Liver (tissue), 9 donors: ENCODE results near the gene CCND1. TPM values are rescaled to one million over a fixed set of nuclear protein-coding genes. Genes with fewer than 3 reads are reported as not detected.

Source experiments
- DNase-seq: peaks from one replicate; pipeline ENCODE4 v3.0.0-alpha.2; 2017; ENCODE audit warnings: low spot score
- H3K27ac ChIP-seq, 2 donors: one replicate each; pipeline ENCODE4 v1.7.0; 2013; ENCODE audit warnings: inconsistent platforms in 2 of 2, low read length in 2 of 2, control low read depth in 1 of 2, low read depth in 1 of 2, mild to moderate bottlenecking in 1 of 2
- H3K27me3 ChIP-seq, 4 donors: one replicate each; pipeline versions ENCODE4 v1.6.1 to v1.7.0; 2013; ENCODE audit warnings: low read length in 3 of 4, inconsistent platforms in 1 of 4, mild to moderate bottlenecking in 1 of 4, moderate library complexity in 1 of 4; ENCODE audit not compliant: control insufficient read depth in 4 of 4, insufficient read depth in 4 of 4
- H3K36me3 ChIP-seq, 4 donors: one replicate each; pipeline versions ENCODE4 v1.6.1 to v1.7.0; 2013; ENCODE audit warnings: low read length in 3 of 4, mild to moderate bottlenecking in 3 of 4, low read depth in 1 of 4, moderate library complexity in 1 of 4; ENCODE audit not compliant: control insufficient read depth in 4 of 4, insufficient read depth in 3 of 4
- H3K4me1 ChIP-seq, 4 donors: one replicate each; pipeline versions ENCODE4 v1.6.1 to v1.7.0; 2013; ENCODE audit warnings: low read length in 3 of 4, mild to moderate bottlenecking in 3 of 4, moderate library complexity in 1 of 4; ENCODE audit not compliant: control insufficient read depth in 4 of 4, insufficient read depth in 4 of 4
- H3K4me3 ChIP-seq, 3 donors: one replicate each; pipeline versions ENCODE4 v1.6.1 to v1.7.0; 2013; ENCODE audit warnings: low read length in 3 of 3, control low read depth in 1 of 3, low read depth in 1 of 3, mild to moderate bottlenecking in 1 of 3
- H3K9ac ChIP-seq, 2 donors: one replicate each; pipeline ENCODE4 v1.7.0; 2013; ENCODE audit warnings: low read length in 2 of 2, mild to moderate bottlenecking in 2 of 2, moderate library complexity in 2 of 2, control low read depth in 1 of 2, low read depth in 1 of 2
- H3K9me3 ChIP-seq, 4 donors: one replicate each; pipeline versions ENCODE4 v1.6.1 to v1.7.0; 2013; ENCODE audit warnings: low read length in 3 of 4; ENCODE audit not compliant: control insufficient read depth in 4 of 4
- ATF3 ChIP-seq: IDR thresholded peaks from 2 replicates; pipeline ENCODE4 v1.6.1; 2016; ENCODE audit warnings: antibody characterized with exemption
- CTCF ChIP-seq: fragments of 150-350 bp; IDR thresholded peaks from 2 replicates; pipeline ENCODE4 v1.5.1; 2017; ENCODE audit warnings: improper control_type of control experiment, low read depth, low read length; ENCODE audit not compliant: missing input control
- EGR1 ChIP-seq, 2 donors: IDR thresholded peaks; 2 replicates each; pipeline ENCODE4 v1.6.1; 2016 to 2018; ENCODE audit warnings: antibody characterized with exemption in 2 of 2, low read depth in 2 of 2
- FOXA1 ChIP-seq: IDR thresholded peaks from 2 replicates; pipeline ENCODE4 v1.6.1; 2016; ENCODE audit warnings: antibody characterized with exemption
- FOXA2 ChIP-seq: IDR thresholded peaks from 2 replicates; pipeline ENCODE4 v1.6.1; 2016; ENCODE audit warnings: antibody characterized with exemption
- GABPA ChIP-seq, 2 donors: IDR thresholded peaks in 1 of 2; conservative IDR thresholded peaks in 1 of 2; 2 replicates each; pipeline ENCODE4 v1.6.1; 2016; ENCODE audit warnings: antibody characterized with exemption in 2 of 2, mild to moderate bottlenecking in 1 of 2, moderate library complexity in 1 of 2
- HNF4A ChIP-seq, 2 donors: conservative IDR thresholded peaks; 2 replicates each; pipeline ENCODE4 v1.6.1; 2016; ENCODE audit warnings: antibody characterized with exemption in 2 of 2, mild to moderate bottlenecking in 2 of 2
- HNF4G ChIP-seq: IDR thresholded peaks from 2 replicates; pipeline ENCODE4 v1.6.1; 2016; ENCODE audit warnings: antibody characterized with exemption
- JUND ChIP-seq, 2 donors: IDR thresholded peaks; 2 replicates each; pipeline ENCODE4 v1.6.1; 2016; ENCODE audit warnings: antibody characterized with exemption in 2 of 2
- MAX ChIP-seq: IDR thresholded peaks from 2 replicates; pipeline ENCODE4 v1.6.1; 2016; ENCODE audit warnings: antibody characterized with exemption
- NR2F2 ChIP-seq: IDR thresholded peaks from 2 replicates; pipeline ENCODE4 v1.6.1; 2016; ENCODE audit warnings: antibody characterized with exemption
- RAD21 ChIP-seq, 2 donors: IDR thresholded peaks; 2 replicates each; pipeline ENCODE4 v1.6.1; 2016; ENCODE audit warnings: antibody characterized with exemption in 2 of 2, mild to moderate bottlenecking in 2 of 2
- REST ChIP-seq: IDR thresholded peaks from 2 replicates; pipeline ENCODE4 v1.6.1; 2016; ENCODE audit warnings: antibody characterized with exemption, mild to moderate bottlenecking
- RXRA ChIP-seq, 2 donors: IDR thresholded peaks; 2 replicates each; pipeline ENCODE4 v1.6.1; 2017 to 2018; ENCODE audit warnings: antibody characterized with exemption in 2 of 2, mild to moderate bottlenecking in 1 of 2
- SP1 ChIP-seq: IDR thresholded peaks from 2 replicates; pipeline ENCODE4 v1.6.1; 2018; ENCODE audit warnings: antibody characterized with exemption, mild to moderate bottlenecking
- TAF1 ChIP-seq: conservative IDR thresholded peaks from 2 replicates; pipeline ENCODE4 v1.6.1; 2016; ENCODE audit warnings: antibody characterized with exemption, mild to moderate bottlenecking
- YY1 ChIP-seq: IDR thresholded peaks from 2 replicates; pipeline ENCODE4 v1.6.1; 2016; ENCODE audit warnings: antibody characterized with exemption, mild to moderate bottlenecking
- ZBTB33 ChIP-seq: IDR thresholded peaks from 2 replicates; pipeline ENCODE4 v1.6.1; 2016; ENCODE audit warnings: antibody characterized with exemption
- WGBS: extraction: QIAGEN DNeasy Blood & Tissue Kit; methylation state at CpG from one replicate; pipeline ENCODE4 v1.1.7; 2013; 5-methylcytosine and 5-hydroxymethylcytosine counted together
- polyA plus RNA-seq, 2 donors: library from polyadenylated mRNA; stranded (reverse) in 1 of 2; unstranded in 1 of 2; fragments of 200-250 nt in 1 of 2; fragments of >200 nt in 1 of 2; fragmentation: Nextera tagmentation in 1 of 2; extraction: Ambion mirVana in 1 of 2; gene quantifications; one replicate each; pipeline versions ENCODE4 v1.2.1 to v1.2.3, GENCODE V29; 2013 to 2015
- total RNA-seq, 2 donors: library from RNA; depleted of rRNA; stranded (reverse); fragments of >200 nt; gene quantifications; one replicate each; pipeline ENCODE4 v1.2.3, GENCODE V29; 2014
- donor health status: healthy.
- donor health status: healthy.
- donor health status: healthy.
- donor health status: healthy.
- donor health status: healthy.

Gene CCND1
- total and polyA plus RNA-seq, 4 donors = 28.9 to 100 (median 53.3) TPM

GRCh38 chr11:69680688-69681087 is 39.7 kb downstream of the CCND1 start:
- 94% methylated on average over 5 of the region's 5 CpGs for WGBS
- no peak for TF ChIP-seq JUND (IDR thresholded peaks at IDR 0.05)
- no peak for TF ChIP-seq NR2F2
- TF ChIP-seq FOXA1 = no peak
- no peak for TF ChIP-seq REST
- no peak for TF ChIP-seq TAF1
- TF ChIP-seq FOXA2 = no peak
- no peak for TF ChIP-seq HNF4G
- TF ChIP-seq HNF4A (conservative IDR thresholded peaks at IDR 0.05) = no peak
- TF ChIP-seq GABPA (IDR thresholded peaks at IDR 0.05 in 1 of 2, conservative IDR thresholded peaks at IDR 0.05 in 1 of 2) = no peak
- no peak for TF ChIP-seq ATF3
- no peak for TF ChIP-seq EGR1 (IDR thresholded peaks at IDR 0.05; ENCODE audit: low read depth in 2 of 2)
- no peak for TF ChIP-seq CTCF
- TF ChIP-seq RAD21 (IDR thresholded peaks at IDR 0.05) = no peak
- no peak for TF ChIP-seq SP1
- H3K9ac ChIP-seq = no peak overlapping the region
- H3K36me3 ChIP-seq = no peaks in the 10 kb centered on the region
- no peak overlapping the region for H3K4me3 ChIP-seq
- no peak overlapping the region for H3K27ac ChIP-seq
- H3K9me3 ChIP-seq = no peaks in the 10 kb centered on the region
- no peaks in the 10 kb centered on the region for H3K27me3 ChIP-seq
- DNase-seq = no peak
- H3K4me1 ChIP-seq = peaks cover 0 to 2% (median 0%) of the 10 kb centered on the region in 4 donors

- no peaks in the 10 kb centered on the region for H3K27me3 ChIP-seq
- no peak for DNase-seq
- no peak overlapping the region for H3K9ac ChIP-seq
- no peak overlapping the region for H3K27ac ChIP-seq
- no peak for TF ChIP-seq YY1
- TF ChIP-seq JUND (IDR thresholded peaks at IDR 0.05) = no peak
- no peak for TF ChIP-seq ZBTB33
- TF ChIP-seq RAD21 (IDR thresholded peaks at IDR 0.05) = no peak
- TF ChIP-seq HNF4A (conservative IDR thresholded peaks at IDR 0.05) = no peak
- TF ChIP-seq ATF3 = no peak
- TF ChIP-seq MAX = no peak
- TF ChIP-seq RXRA (IDR thresholded peaks at IDR 0.05) = no peak
- no peak for TF ChIP-seq SP1
- TF ChIP-seq CTCF = no peak
- no peak for TF ChIP-seq TAF1
- no peak for TF ChIP-seq FOXA1
- TF ChIP-seq FOXA2 = no peak
- no peaks in the 10 kb centered on the region for H3K9me3 ChIP-seq
- H3K4me3 ChIP-seq = no peak overlapping the region
- peaks cover 0 to 4% (median 0%) of the 10 kb centered on the region in 4 donors for H3K4me1 ChIP-seq
- 91% methylated on average over 6 of the region's 6 CpGs for WGBS
- H3K36me3 ChIP-seq = no peaks in the 10 kb centered on the region
Observed at GRCh38 chr11:69682221-69682620, 41.3 kb downstream of the CCND1 start.
